ENCODE data around the gene SAP30L. TPM values are rescaled to one million over a fixed set of nuclear protein-coding genes. Genes with fewer than 3 reads are reported as not detected.

Gene SAP30L
- total and polyA plus RNA-seq, 7 donors, result 17.8 to 51.7 (median 36.0) TPM

GRCh38 chr5:154444556-154445421, 1.0 kb upstream of the SAP30L start:
- TF ChIP-seq, protein P1, sequence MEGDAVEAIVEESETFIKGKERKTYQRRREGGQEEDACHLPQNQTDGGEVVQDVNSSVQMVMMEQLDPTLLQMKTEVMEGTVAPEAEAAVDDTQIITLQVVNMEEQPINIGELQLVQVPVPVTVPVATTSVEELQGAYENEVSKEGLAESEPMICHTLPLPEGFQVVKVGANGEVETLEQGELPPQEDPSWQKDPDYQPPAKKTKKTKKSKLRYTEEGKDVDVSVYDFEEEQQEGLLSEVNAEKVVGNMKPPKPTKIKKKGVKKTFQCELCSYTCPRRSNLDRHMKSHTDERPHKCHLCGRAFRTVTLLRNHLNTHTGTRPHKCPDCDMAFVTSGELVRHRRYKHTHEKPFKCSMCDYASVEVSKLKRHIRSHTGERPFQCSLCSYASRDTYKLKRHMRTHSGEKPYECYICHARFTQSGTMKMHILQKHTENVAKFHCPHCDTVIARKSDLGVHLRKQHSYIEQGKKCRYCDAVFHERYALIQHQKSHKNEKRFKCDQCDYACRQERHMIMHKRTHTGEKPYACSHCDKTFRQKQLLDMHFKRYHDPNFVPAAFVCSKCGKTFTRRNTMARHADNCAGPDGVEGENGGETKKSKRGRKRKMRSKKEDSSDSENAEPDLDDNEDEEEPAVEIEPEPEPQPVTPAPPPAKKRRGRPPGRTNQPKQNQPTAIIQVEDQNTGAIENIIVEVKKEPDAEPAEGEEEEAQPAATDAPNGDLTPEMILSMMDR (IDR thresholded peaks at IDR 0.05), result no peak
- TF ChIP-seq POLR2AphosphoS5 (IDR thresholded peaks at IDR 0.05) (no peak), EP300 (IDR thresholded peaks at IDR 0.05) (no peak), POLR2A (IDR thresholded peaks at IDR 0.05) (no peak)
- peaks cover 0 to 39% (median 33%) of the 10 kb centered on the region in 4 donors for H3K4me1 ChIP-seq
- peak overlapping the region; percentile 90 to 93 (median 92) for H3K27ac ChIP-seq
- no peak for DNase-seq
- WGBS, 2 donors, result 2 to 3% methylated on average over 30 of the region's 30 CpGs
- H3K4me3 ChIP-seq, result peak overlapping the region; percentile 77 to 94 (median 84)
- H3K27me3 ChIP-seq, result no peaks in the 10 kb centered on the region
- peaks cover 0 to 33% (median 0%) of the 10 kb centered on the region in 4 donors for H3K36me3 ChIP-seq
- intact Hi-C loops (cut with DNase I), result loop anchor here (10.0 kb wide), 2 partner anchors 310 to 410 kb away; partner anchors contain the start of genes CNOT8, FAXDC2 and LARP1
- H3K9me3 ChIP-seq, result no peaks in the 10 kb centered on the region

GRCh38 chr5:154446195-154447088, 645 bp downstream of the SAP30L start:
- TF ChIP-seq EP300 (IDR thresholded peaks at IDR 0.05) (no peak), POLR2A (IDR thresholded peaks at IDR 0.05) (peak in 1 of 2 donors; percentile 15), POLR2AphosphoS5 (IDR thresholded peaks at IDR 0.05) (peak; percentile 28 to 73 (median 66))
- TF ChIP-seq, protein P1 (IDR thresholded peaks at IDR 0.05), result no peak
- intact Hi-C loops (cut with DNase I), result loop anchor here (10.0 kb wide), 2 partner anchors 308 to 408 kb away; partner anchors contain the start of genes CNOT8, FAXDC2 and LARP1
- H3K27ac ChIP-seq, result peak overlapping the region; percentile 90 to 93 (median 92)
- DNase-seq, result peak; percentile 83
- no peaks in the 10 kb centered on the region for H3K27me3 ChIP-seq
- H3K4me3 ChIP-seq, result peak overlapping the region; percentile 77 to 94 (median 84)
- peaks cover 0 to 24% (median 5%) of the 10 kb centered on the region in 4 donors for H3K36me3 ChIP-seq
- H3K9me3 ChIP-seq, result no peaks in the 10 kb centered on the region
- WGBS, 2 donors, result 0 to 1% methylated on average over 87 of the region's 87 CpGs
- H3K4me1 ChIP-seq, result peaks cover 0 to 41% (median 33%) of the 10 kb centered on the region in 4 donors

GRCh38 chr5:154447089-154447725, 1.4 kb downstream of the SAP30L start:
- Histone ChIP-seq H3K9me3 (no peaks in the 10 kb centered on the region), H3K27me3 (no peaks in the 10 kb centered on the region), H3K4me1 (peaks cover 0 to 41% (median 33%) of the 10 kb centered on the region in 4 donors), H3K36me3 (peaks cover 0 to 24% (median 9%) of the 10 kb centered on the region in 4 donors), H3K4me3 (peak overlapping the region; percentile 77 to 94 (median 84)), H3K27ac (peak overlapping the region; percentile 90 to 93 (median 92))
- intact Hi-C loops (cut with DNase I), result loop anchor here (10.0 kb wide), 2 partner anchors 308 to 408 kb away; partner anchors contain the start of genes CNOT8, FAXDC2 and LARP1
- 4 to 10% methylated on average over 10 of the region's 10 CpGs for WGBS, 2 donors
- DNase-seq, result no peak
- TF ChIP-seq POLR2A (IDR thresholded peaks at IDR 0.05) (no peak), EP300 (IDR thresholded peaks at IDR 0.05) (no peak)

DNA sequence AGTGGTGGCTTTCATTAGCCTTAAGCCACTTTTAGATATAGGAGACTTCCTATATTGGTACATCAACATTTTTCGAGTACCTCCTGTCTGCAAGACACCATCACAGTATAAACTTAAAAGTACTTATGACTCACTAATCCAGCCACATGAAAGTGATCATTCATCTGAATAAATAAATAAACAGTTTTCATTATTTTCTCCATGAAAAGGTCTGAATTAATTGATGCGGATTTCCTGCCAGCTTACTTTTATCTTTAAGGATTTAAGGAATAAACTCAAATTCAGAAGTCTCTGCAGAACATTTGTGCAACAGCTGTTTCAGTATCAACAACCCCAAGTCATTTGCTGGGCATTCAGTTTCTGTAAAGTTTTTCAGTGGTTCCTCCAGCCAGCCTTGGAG, 4.0 kb downstream of the SAP30L start:
- DNase-seq, result no peak
- no peaks in the 10 kb centered on the region for H3K27me3 ChIP-seq
- WGBS, 2 donors, result 83 to 85% methylated on average over 2 of the region's 2 CpGs
- no peaks in the 10 kb centered on the region for H3K9me3 ChIP-seq
- H3K36me3 ChIP-seq, result peaks cover 21 to 40% (median 28%) of the 10 kb centered on the region in 4 donors
- intact Hi-C loops (cut with DNase I), result loop anchor here (10.0 kb wide), 3 partner anchors 305 to 475 kb away; partner anchors contain the start of genes CNOT8, FAXDC2 and LARP1
- no peak overlapping the region for H3K27ac ChIP-seq
- TF ChIP-seq, protein P1 (IDR thresholded peaks at IDR 0.05), result no peak
- TF ChIP-seq POLR2AphosphoS5 (IDR thresholded peaks at IDR 0.05) (no peak), EP300 (IDR thresholded peaks at IDR 0.05) (no peak), POLR2A (IDR thresholded peaks at IDR 0.05) (no peak)
- H3K4me3 ChIP-seq, result no peak overlapping the region
- peaks cover 0 to 34% (median 30%) of the 10 kb centered on the region in 4 donors for H3K4me1 ChIP-seq

Data from sigmoid colon (tissue), 7 donors.